Psoas muscle (tissue), 8 donors: ENCODE results near the gene AVPR2. TPM values are rescaled to one million over a fixed set of nuclear protein-coding genes. Genes with fewer than 3 reads are reported as not detected.

ENCODE experiments used
- ATAC-seq, 4 donors: fragments of 200-7000 bp; cut with Tn5 transposase; one replicate each; pipeline ENCODE4 v1.9.1; 2020; ENCODE audit warnings: moderate library complexity in 3 of 4, mild to moderate bottlenecking in 2 of 4
- DNase-seq, 2 donors: peaks; one replicate each; pipeline ENCODE4 v3.0.0-alpha.2; 2020
- H3K27ac ChIP-seq: fragments of 200-600 bp; one replicate; pipeline ENCODE4 v1.8.0; 2022
- H3K27me3 ChIP-seq, 3 donors: fragments of 200-600 bp in 1 of 3; one replicate each; pipeline versions ENCODE4 v1.6.1 to v1.8.0; 2013 to 2022; ENCODE audit warnings: low read length in 2 of 3, mild to moderate bottlenecking in 2 of 3, moderate library complexity in 1 of 3; ENCODE audit not compliant: insufficient read depth in 3 of 3
- H3K36me3 ChIP-seq, 2 donors: fragments of 200-600 bp in 1 of 2; one replicate each; pipeline versions ENCODE4 v1.6.1 to v1.8.0; 2013 to 2022; ENCODE audit warnings: low read depth in 1 of 2, mild to moderate bottlenecking in 1 of 2, moderate library complexity in 1 of 2; ENCODE audit not compliant: insufficient read depth in 1 of 2
- H3K4me1 ChIP-seq: fragments of 200-600 bp; one replicate; pipeline ENCODE4 v1.8.0; 2022
- H3K4me3 ChIP-seq: fragments of 200-600 bp; one replicate; pipeline ENCODE4 v1.8.0; 2022; ENCODE audit warnings: mild to moderate bottlenecking
- H3K9me3 ChIP-seq: fragments of 200-600 bp; one replicate; pipeline ENCODE4 v1.8.0; 2022
- CTCF ChIP-seq: fragments of 200-600 bp; IDR thresholded peaks from one replicate; pipeline ENCODE4 v1.8.0; 2022; ENCODE audit warnings: antibody characterized with exemption
- WGBS, 3 donors: extraction: QIAGEN DNeasy Blood & Tissue Kit; methylation state at CpG; one replicate each; pipeline versions ENCODE4 v1.1.6 to v1.1.7; 2013; 5-methylcytosine and 5-hydroxymethylcytosine counted together
- intact Hi-C, 2 donors: fragments of 100-400 bp; cut with DNase I; formaldehyde crosslinking; loops; one replicate each; pipeline versions ENCODE4 v1.11.0 to v1.14.2; 2022
- polyA plus RNA-seq, 3 donors: library from polyadenylated mRNA; stranded (reverse); fragments of 200-250 nt; gene quantifications; one replicate each; pipeline ENCODE4 v1.2.3, GENCODE V29; 2013
- total RNA-seq, 4 donors: library from RNA; stranded (reverse); fragmentation: NEBNext Ultra II Directional in 2 of 4; extraction: Animal tissue kit (Norgen Biotek cat#: 25700) in 2 of 4; gene quantifications; one replicate each; pipeline versions ENCODE4 v1.2.1 to v1.2.4, GENCODE V29; 2021 to 2023
- donor health status: healthy with polysubstance abuse.
- donor health status: DM: no; HTN: no; CAD: no; lungs with moderate emphysema.
- donor health status: Bipolar disorder and iron deficiency.
- donor health status: healthy.
- donor health status: DM: yes; HTN: yes; CAD: no.
- donor health status: DM: no; HTN: no; CAD: no.
- donor health status: DM: no; HTN: no; CAD: no.
- donor health status: DM: yes; HTN: yes; CAD: no.

Gene AVPR2
- total and polyA plus RNA-seq, 7 donors: 1.3 to 4.8 (median 2.1) TPM

- ATAC-seq (no peak), DNase-seq (no peak)
- H3K4me3 ChIP-seq: no peak overlapping the region
- 67 to 74% (median 71%) methylated on average over 7 to 9 of the region's 9 CpGs for WGBS, 3 donors
- H3K36me3 ChIP-seq: no peaks in the 10 kb centered on the region
- H3K4me1 ChIP-seq: no peaks in the 10 kb centered on the region
- peaks cover 0 to 35% (median 2%) of the 10 kb centered on the region in 3 donors for H3K27me3 ChIP-seq
- no peak for TF ChIP-seq CTCF
- H3K9me3 ChIP-seq: no peaks in the 10 kb centered on the region
- no peak overlapping the region for H3K27ac ChIP-seq
- intact Hi-C loops: no loop called here
Observed at GRCh38 chrX:153867139-153867538, 37.3 kb upstream of the AVPR2 start.

DNA sequence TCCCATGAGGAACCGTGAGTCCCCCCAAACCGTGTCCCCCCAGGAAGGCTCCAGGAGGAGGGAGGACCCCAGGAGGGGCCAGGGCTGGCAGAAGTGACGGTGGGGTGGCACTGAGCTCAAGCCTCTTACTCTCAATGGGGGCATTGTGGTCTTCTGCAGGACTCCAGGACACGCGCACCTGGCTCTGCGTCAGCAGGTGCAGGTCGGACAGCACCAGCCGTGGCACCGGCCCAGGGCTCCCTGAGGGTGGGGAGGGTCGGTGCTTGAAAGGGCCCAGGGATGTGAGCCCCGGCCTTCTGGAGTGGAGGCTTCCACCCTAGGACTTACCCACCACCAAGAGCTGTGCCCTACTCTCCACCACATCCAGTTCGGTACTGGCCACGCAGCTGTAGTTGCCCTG, 36.8 kb upstream of the AVPR2 start:
- Histone ChIP-seq H3K36me3 (no peaks in the 10 kb centered on the region), H3K27me3 (peaks cover 0 to 30% (median 2%) of the 10 kb centered on the region in 3 donors), H3K4me3 (no peak overlapping the region), H3K9me3 (no peaks in the 10 kb centered on the region), H3K4me1 (no peaks in the 10 kb centered on the region), H3K27ac (no peak overlapping the region)
- intact Hi-C loops: no loop called here
- ATAC-seq (no peak), DNase-seq (no peak)
- WGBS, 3 donors: 82 to 86% (median 86%) methylated on average over 7 to 13 of the region's 13 CpGs
- TF ChIP-seq CTCF: no peak

- DNase-seq: no peak
- intact Hi-C loops: no loop called here
Observed at GRCh38 chrX:153868576-153869472, 35.6 kb upstream of the AVPR2 start.

GRCh38 chrX:153869473-153870287, 34.8 kb upstream of the AVPR2 start:
- no peak for ATAC-seq
- no peak for DNase-seq
- 77 to 85% (median 83%) methylated on average over 14 to 31 of the region's 31 CpGs for WGBS, 3 donors
- TF ChIP-seq CTCF: no peak
- H3K4me1 ChIP-seq: no peaks in the 10 kb centered on the region
- no peaks in the 10 kb centered on the region for H3K36me3 ChIP-seq
- intact Hi-C loops: no loop called here
- H3K27me3 ChIP-seq: peaks cover 0 to 17% (median 2%) of the 10 kb centered on the region in 3 donors
- H3K27ac ChIP-seq: no peak overlapping the region
- no peaks in the 10 kb centered on the region for H3K9me3 ChIP-seq
- H3K4me3 ChIP-seq: no peak overlapping the region

More at GRCh38 chrX:153868576-153869472, 35.6 kb upstream of the AVPR2 start:
- Histone ChIP-seq H3K4me1 (no peaks in the 10 kb centered on the region), H3K27me3 (peaks cover 0 to 20% (median 2%) of the 10 kb centered on the region in 3 donors), H3K9me3 (no peaks in the 10 kb centered on the region), H3K27ac (no peak overlapping the region), H3K4me3 (no peak overlapping the region), H3K36me3 (no peaks in the 10 kb centered on the region)
- 85 to 93% (median 86%) methylated on average over 23 to 26 of the region's 26 CpGs for WGBS, 3 donors
- no peak for ATAC-seq
- TF ChIP-seq CTCF: no peak
